Endodermal cell (in vitro differentiated cells): Measurements from ENCODE around the gene DNAJB14. TPM values are rescaled to one million over a fixed set of nuclear protein-coding genes. Genes with fewer than 3 reads are reported as not detected.

Experiments used
- DNase-seq: peaks from one replicate; pipeline ENCODE4 v3.0.0-alpha.2; 2017
- H3K27ac ChIP-seq: 2 replicates; pipeline ENCODE4 v1.5.1; 2013; ENCODE audit warnings: mild to moderate bottlenecking, low read depth, low read length, moderate library complexity
- H3K27me3 ChIP-seq: 2 replicates; pipeline ENCODE4 v1.6.1; 2013; ENCODE audit warnings: mild to moderate bottlenecking, low read length, moderate library complexity; ENCODE audit not compliant: insufficient read depth, control insufficient read depth, poor library complexity, severe bottlenecking
- H3K36me3 ChIP-seq: 2 replicates; pipeline ENCODE4 v1.7.0; 2013; ENCODE audit warnings: mild to moderate bottlenecking, low read length, moderate library complexity; ENCODE audit not compliant: control insufficient read depth, insufficient read depth
- H3K4me1 ChIP-seq: one replicate; pipeline ENCODE4 v1.7.0; 2013; ENCODE audit warnings: low read length; ENCODE audit not compliant: control insufficient read depth, insufficient read depth
- H3K4me3 ChIP-seq: 2 replicates; pipeline ENCODE4 v1.5.1; 2013; ENCODE audit warnings: mild to moderate bottlenecking, low read length, moderate library complexity
- H3K9ac ChIP-seq: 2 replicates; pipeline ENCODE4 v1.6.1; 2013; ENCODE audit warnings: mild to moderate bottlenecking, low read length, moderate library complexity; ENCODE audit not compliant: poor library complexity, severe bottlenecking; ENCODE audit errors: extremely low read depth
- H3K9me3 ChIP-seq: 2 replicates; pipeline ENCODE4 v1.6.1; 2013; ENCODE audit warnings: mild to moderate bottlenecking, low read length, moderate library complexity; ENCODE audit not compliant: control insufficient read depth
- H3K27ac Mint-ChIP-seq: 2 replicates; pipeline ENCODE4 v1.8.0; 2020; ENCODE audit warnings: mixed read lengths
- H3K27me3 Mint-ChIP-seq: 2 replicates; pipeline ENCODE4 v1.8.0; 2021; ENCODE audit warnings: mild to moderate bottlenecking, mixed read lengths; ENCODE audit not compliant: insufficient read depth
- H3K36me3 Mint-ChIP-seq: 2 replicates; pipeline ENCODE4 v1.8.0; 2020; ENCODE audit warnings: low read depth, mixed read lengths
- H3K4me1 Mint-ChIP-seq: 2 replicates; pipeline ENCODE4 v1.8.0; 2020; ENCODE audit warnings: mixed read lengths
- H3K4me3 Mint-ChIP-seq: 2 replicates; pipeline ENCODE4 v1.8.0; 2020; ENCODE audit warnings: mild to moderate bottlenecking, moderate library complexity, mixed read lengths
- H3K9me3 Mint-ChIP-seq: 2 replicates; pipeline ENCODE4 v1.8.0; 2020; ENCODE audit warnings: mild to moderate bottlenecking, mixed read lengths
- WGBS, 2 experiments: methylation state at CpG; one replicate each; pipeline versions ENCODE4 v1.1.5 to v1.1.7; 2013; ENCODE audit warnings: missing lambda C conversion rate in 2 of 2, mixed read lengths in 1 of 2; ENCODE audit not compliant: insufficient coverage in 1 of 2, insufficient read length in 1 of 2; 5-methylcytosine and 5-hydroxymethylcytosine counted together
- total RNA-seq, 2 donors: library from RNA; stranded (reverse); fragmentation: NEBNext Ultra II Directional in 1 of 2; extraction: Animal tissue kit (Norgen Biotek cat#: 25700) in 1 of 2; gene quantifications; 2 replicates in 1 of 2; 3 replicates in 1 of 2; pipeline ENCODE4 v1.2.1, GENCODE V29; 2021
- TF ChIP-seq, protein P1 (sequence below): fragments of 200-600 bp; sonication (generic); conservative IDR thresholded peaks from 2 replicates; pipeline ENCODE4 v1.5.0; 2021; ENCODE audit warnings: antibody characterized with exemption, mild to moderate bottlenecking

DNAJB14 gene
- total RNA-seq, 2 donors from 2014 or later, result 50.3 to 62.5 TPM

DNA sequence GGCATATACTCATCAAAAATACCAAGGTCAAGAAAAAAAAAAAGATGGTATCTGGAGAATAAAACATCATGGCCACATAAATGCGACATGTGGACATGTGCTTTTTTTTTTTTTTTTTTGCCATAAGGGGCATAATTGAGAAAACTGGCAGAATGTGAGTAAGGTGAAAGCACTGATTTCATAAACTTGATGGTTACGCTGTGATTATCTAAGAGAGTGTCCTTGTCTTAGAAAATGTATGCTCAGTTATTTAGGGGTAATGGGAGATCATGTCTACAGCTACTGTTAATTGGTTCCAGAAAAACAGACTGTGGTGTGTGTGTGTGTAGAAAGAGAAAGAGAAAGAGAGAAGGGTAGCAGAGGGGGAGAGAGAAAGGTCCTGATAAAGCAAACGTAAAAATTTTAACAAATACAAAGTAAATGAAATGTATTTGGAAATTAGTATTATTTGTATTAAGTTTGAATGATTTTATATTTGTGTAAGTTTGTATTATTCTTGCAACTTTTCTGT, 8.1 kb downstream of the DNAJB14 start:
- H3K4me3 Mint-ChIP-seq, result no peak overlapping the region
- H3K9me3 ChIP-seq, result peaks cover 25% of the 10 kb centered on the region
- H3K9ac ChIP-seq, result no peak overlapping the region
- no peaks in the 10 kb centered on the region for H3K4me1 ChIP-seq
- DNase-seq, result no peak
- no peaks in the 10 kb centered on the region for H3K27me3 ChIP-seq
- no peaks in the 10 kb centered on the region for H3K4me1 Mint-ChIP-seq
- WGBS, 2 experiments, result 92 to 98% methylated on average over 2 to 3 of the region's 3 CpGs
- no peak overlapping the region for H3K27ac Mint-ChIP-seq
- H3K36me3 ChIP-seq, result peaks cover 28% of the 10 kb centered on the region
- peaks cover 14% of the 10 kb centered on the region for H3K9me3 Mint-ChIP-seq
- no peak overlapping the region for H3K4me3 ChIP-seq
- TF ChIP-seq, protein P1, sequence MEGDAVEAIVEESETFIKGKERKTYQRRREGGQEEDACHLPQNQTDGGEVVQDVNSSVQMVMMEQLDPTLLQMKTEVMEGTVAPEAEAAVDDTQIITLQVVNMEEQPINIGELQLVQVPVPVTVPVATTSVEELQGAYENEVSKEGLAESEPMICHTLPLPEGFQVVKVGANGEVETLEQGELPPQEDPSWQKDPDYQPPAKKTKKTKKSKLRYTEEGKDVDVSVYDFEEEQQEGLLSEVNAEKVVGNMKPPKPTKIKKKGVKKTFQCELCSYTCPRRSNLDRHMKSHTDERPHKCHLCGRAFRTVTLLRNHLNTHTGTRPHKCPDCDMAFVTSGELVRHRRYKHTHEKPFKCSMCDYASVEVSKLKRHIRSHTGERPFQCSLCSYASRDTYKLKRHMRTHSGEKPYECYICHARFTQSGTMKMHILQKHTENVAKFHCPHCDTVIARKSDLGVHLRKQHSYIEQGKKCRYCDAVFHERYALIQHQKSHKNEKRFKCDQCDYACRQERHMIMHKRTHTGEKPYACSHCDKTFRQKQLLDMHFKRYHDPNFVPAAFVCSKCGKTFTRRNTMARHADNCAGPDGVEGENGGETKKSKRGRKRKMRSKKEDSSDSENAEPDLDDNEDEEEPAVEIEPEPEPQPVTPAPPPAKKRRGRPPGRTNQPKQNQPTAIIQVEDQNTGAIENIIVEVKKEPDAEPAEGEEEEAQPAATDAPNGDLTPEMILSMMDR, result no peak
- H3K27me3 Mint-ChIP-seq, result no peaks in the 10 kb centered on the region
- peaks cover 43% of the 10 kb centered on the region for H3K36me3 Mint-ChIP-seq
- no peak overlapping the region for H3K27ac ChIP-seq

DNA sequence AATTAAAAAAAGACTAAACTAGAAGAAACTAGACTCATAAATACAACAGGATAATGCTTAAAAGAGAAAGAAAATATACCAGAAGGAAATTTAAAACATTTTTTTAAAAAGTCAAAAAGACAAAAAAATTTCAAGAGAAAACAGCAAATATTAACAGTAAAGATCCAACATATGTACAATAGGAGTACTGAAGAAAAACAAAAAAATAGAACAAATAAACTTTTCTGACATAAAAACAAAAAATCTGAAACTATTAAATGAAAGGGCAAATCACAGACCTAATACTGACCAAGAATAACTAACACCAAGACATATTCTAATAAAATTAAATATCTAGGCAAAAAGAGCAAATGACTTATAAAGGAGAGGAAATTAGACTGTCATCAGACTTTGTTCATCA, 11.5 kb downstream of the DNAJB14 start:
- peaks cover 25% of the 10 kb centered on the region for H3K9me3 ChIP-seq
- H3K36me3 Mint-ChIP-seq, result peaks cover 37% of the 10 kb centered on the region
- H3K9me3 Mint-ChIP-seq, result peaks cover 14% of the 10 kb centered on the region
- TF ChIP-seq, protein P1, result no peak
- no peak overlapping the region for H3K4me3 Mint-ChIP-seq
- no peak overlapping the region for H3K27ac ChIP-seq
- DNase-seq, result no peak
- H3K27me3 ChIP-seq, result no peaks in the 10 kb centered on the region
- no peaks in the 10 kb centered on the region for H3K4me1 ChIP-seq
- no peaks in the 10 kb centered on the region for H3K27me3 Mint-ChIP-seq
- H3K4me1 Mint-ChIP-seq, result no peaks in the 10 kb centered on the region
- H3K4me3 ChIP-seq, result peak overlapping the region; percentile 27
- no peak overlapping the region for H3K9ac ChIP-seq
- no peak overlapping the region for H3K27ac Mint-ChIP-seq
- H3K36me3 ChIP-seq, result peaks cover 33% of the 10 kb centered on the region

DNA sequence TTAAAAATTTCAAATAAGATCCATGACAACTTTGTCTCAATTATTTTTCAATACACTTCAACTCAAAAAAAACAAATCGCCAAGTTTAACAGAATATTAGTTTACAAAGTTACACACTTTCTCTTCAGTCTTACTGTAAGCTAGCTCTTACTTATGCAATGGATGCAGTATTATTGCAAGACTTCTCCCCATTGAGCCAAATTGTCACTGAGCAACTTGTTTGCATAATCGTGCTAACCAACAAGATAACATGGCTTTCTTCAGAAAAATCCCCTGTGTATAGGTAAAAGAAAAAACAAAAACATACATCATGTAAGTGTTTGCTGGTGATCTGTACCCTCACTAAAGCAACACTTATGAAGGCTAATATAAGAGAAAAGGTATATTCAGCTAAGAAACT, 18.9 kb downstream of the DNAJB14 start:
- Mint-ChIP-seq H3K27ac (no peak overlapping the region), H3K9me3 (no peaks in the 10 kb centered on the region), H3K27me3 (no peaks in the 10 kb centered on the region), H3K4me1 (no peaks in the 10 kb centered on the region), H3K4me3 (no peak overlapping the region), H3K36me3 (peaks cover 14% of the 10 kb centered on the region)
- H3K9ac ChIP-seq, result no peak overlapping the region
- 98 to 100% methylated on average over 1 to 2 of the region's 2 CpGs for WGBS, 2 experiments
- H3K27ac ChIP-seq, result no peak overlapping the region
- peaks cover 56% of the 10 kb centered on the region for H3K36me3 ChIP-seq
- H3K4me3 ChIP-seq, result no peak overlapping the region
- TF ChIP-seq, protein P1, result no peak
- H3K9me3 ChIP-seq, result no peaks in the 10 kb centered on the region
- H3K4me1 ChIP-seq, result no peaks in the 10 kb centered on the region
- H3K27me3 ChIP-seq, result no peaks in the 10 kb centered on the region
- DNase-seq, result no peak
